Ishikawa (cell line): ENCODE data around the gene DMAC2.

Source experiments
- CEBPB ChIP-seq: IDR thresholded peaks from 2 replicates; pipeline ENCODE4 v1.6.1; 2012
- CREB1 ChIP-seq: IDR thresholded peaks from 2 replicates; pipeline ENCODE4 v1.6.1; 2012; ENCODE audit warnings: low read depth
- EGR1 ChIP-seq: IDR thresholded peaks from 2 replicates; pipeline ENCODE4 v1.6.1; 2012
- EP300 ChIP-seq: IDR thresholded peaks from 2 replicates; pipeline ENCODE4 v1.6.1; 2012; ENCODE audit warnings: borderline replicate concordance
- FOXM1 ChIP-seq: IDR thresholded peaks from 2 replicates; pipeline ENCODE4 v1.6.1; 2012; ENCODE audit warnings: low read depth, borderline replicate concordance
- MAX ChIP-seq: IDR thresholded peaks from 2 replicates; pipeline ENCODE4 v1.6.1; 2012
- NFIC ChIP-seq: IDR thresholded peaks from 2 replicates; pipeline ENCODE4 v1.6.1; 2012
- RAD21 ChIP-seq: IDR thresholded peaks from 2 replicates; pipeline ENCODE4 v1.6.1; 2012; ENCODE audit warnings: low read depth
- REST ChIP-seq: IDR thresholded peaks from 2 replicates; pipeline ENCODE4 v1.6.1; 2012; ENCODE audit warnings: low read depth, mild to moderate bottlenecking
- TAF1 ChIP-seq: IDR thresholded peaks from 2 replicates; pipeline ENCODE4 v1.6.1; 2012; ENCODE audit warnings: low read depth, mild to moderate bottlenecking
- TCF12 ChIP-seq: IDR thresholded peaks from 2 replicates; pipeline ENCODE4 v1.6.1; 2012; ENCODE audit warnings: low read depth
- TEAD4 ChIP-seq: IDR thresholded peaks from 2 replicates; pipeline ENCODE4 v1.6.1; 2012
- YY1 ChIP-seq: IDR thresholded peaks from 2 replicates; pipeline ENCODE4 v1.6.1; 2012; ENCODE audit warnings: low read depth
- ZBTB7A ChIP-seq: IDR thresholded peaks from 2 replicates; pipeline ENCODE4 v1.6.1; 2012; ENCODE audit warnings: low read depth
- TF ChIP-seq, protein P1 (sequence below): IDR thresholded peaks from 2 replicates; pipeline ENCODE4 v1.6.1; 2012

Gene DMAC2

DNA sequence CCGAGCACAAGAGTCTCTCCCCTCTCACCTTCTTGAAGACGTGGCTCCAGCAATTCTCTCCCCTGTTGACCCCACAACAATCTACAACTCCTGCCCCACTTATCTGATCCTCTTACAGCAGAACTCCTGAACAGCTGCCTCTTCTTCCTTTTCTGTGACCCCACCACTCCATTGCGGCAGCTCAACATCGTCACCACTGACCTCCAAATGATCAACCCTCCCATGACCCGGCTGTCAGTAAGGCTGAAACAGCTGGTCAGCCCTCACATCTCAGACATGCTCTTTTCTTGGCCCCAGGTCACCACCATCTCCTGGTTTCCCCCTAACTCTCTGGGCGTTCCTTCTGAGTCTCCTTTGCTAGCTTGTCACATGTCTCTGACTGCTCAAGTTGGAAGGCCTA is 44.4 kb downstream of the DMAC2 start:
- TF ChIP-seq ZBTB7A (no peak), EP300 (no peak), NFIC (no peak), TEAD4 (no peak), MAX (no peak), CREB1 (no peak), EGR1 (no peak), RAD21 (no peak), REST (no peak), TAF1 (no peak), YY1 (no peak), TCF12 (no peak), CEBPB (no peak), FOXM1 (no peak)
- TF ChIP-seq, protein P1, sequence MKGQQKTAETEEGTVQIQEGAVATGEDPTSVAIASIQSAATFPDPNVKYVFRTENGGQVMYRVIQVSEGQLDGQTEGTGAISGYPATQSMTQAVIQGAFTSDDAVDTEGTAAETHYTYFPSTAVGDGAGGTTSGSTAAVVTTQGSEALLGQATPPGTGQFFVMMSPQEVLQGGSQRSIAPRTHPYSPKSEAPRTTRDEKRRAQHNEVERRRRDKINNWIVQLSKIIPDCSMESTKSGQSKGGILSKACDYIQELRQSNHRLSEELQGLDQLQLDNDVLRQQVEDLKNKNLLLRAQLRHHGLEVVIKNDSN, result no peak

GRCh38 chr19:41392775-41393174 is 46.9 kb downstream of the DMAC2 start:
- TF ChIP-seq TEAD4, result no peak
- no peak for TF ChIP-seq FOXM1
- TF ChIP-seq CEBPB, result no peak
- TF ChIP-seq RAD21, result no peak
- no peak for TF ChIP-seq EGR1
- no peak for TF ChIP-seq NFIC
- no peak for TF ChIP-seq TAF1
- TF ChIP-seq ZBTB7A, result no peak
- no peak for TF ChIP-seq CREB1
- no peak for TF ChIP-seq REST
- no peak for TF ChIP-seq MAX
- TF ChIP-seq YY1, result no peak
- no peak for TF ChIP-seq TCF12
- no peak for TF ChIP-seq EP300

GRCh38 chr19:41391618-41392017 is 48.1 kb downstream of the DMAC2 start:
- TF ChIP-seq TEAD4, result no peak
- TF ChIP-seq, protein P1, result no peak
- TF ChIP-seq CREB1, result no peak
- no peak for TF ChIP-seq EGR1
- no peak for TF ChIP-seq NFIC
- TF ChIP-seq RAD21, result no peak
- TF ChIP-seq FOXM1, result no peak
- TF ChIP-seq YY1, result no peak
- TF ChIP-seq ZBTB7A, result no peak
- TF ChIP-seq TCF12, result no peak
- no peak for TF ChIP-seq TAF1
- no peak for TF ChIP-seq MAX
- no peak for TF ChIP-seq CEBPB
- no peak for TF ChIP-seq EP300
- TF ChIP-seq REST, result no peak

DNA sequence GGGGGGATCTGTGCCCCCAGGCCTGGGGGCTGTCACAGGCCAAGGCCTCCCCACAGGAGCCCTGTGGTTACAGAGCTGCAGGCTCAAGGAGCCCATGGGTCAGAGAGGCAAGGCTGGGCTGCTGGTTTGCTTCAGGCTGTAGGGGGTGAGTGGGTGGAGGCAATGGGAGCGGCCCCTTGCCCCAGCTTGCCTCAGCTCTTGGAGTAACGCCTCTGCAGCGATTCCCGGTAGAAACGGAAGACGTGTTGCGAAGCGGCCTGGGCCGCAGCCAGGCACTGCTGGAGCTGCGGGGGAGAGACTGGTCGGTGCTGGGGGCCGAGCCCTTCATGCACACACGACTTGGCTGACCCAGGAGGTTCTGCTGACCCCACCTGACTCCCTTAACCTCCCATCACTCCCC is 53.3 kb downstream of the DMAC2 start:
- TF ChIP-seq MAX (no peak), NFIC (no peak), CREB1 (no peak), TCF12 (no peak), EP300 (no peak), CEBPB (no peak), RAD21 (no peak), FOXM1 (no peak), ZBTB7A (no peak), YY1 (no peak), TAF1 (no peak), TEAD4 (no peak), REST (no peak), EGR1 (no peak)
- TF ChIP-seq, protein P1, result no peak
